SU-DHL-6 (cell line): ENCODE data around the gene AKAP6.

ENCODE experiments used
- EZH2phosphoT487 ChIP-seq: fragments of 200-600 bp; sonication (generic), shearing (Covaris generic); conservative IDR thresholded peaks from 2 replicates; pipeline ENCODE4 v1.6.1; 2018; ENCODE audit warnings: mild to moderate bottlenecking, antibody characterized with exemption, low read length, moderate library complexity, mixed read lengths
- TF ChIP-seq, protein P1 (sequence below): fragments of 200-600 bp; sonication (generic); IDR thresholded peaks from one replicate; pipeline ENCODE4 v1.5.1; 2017; ENCODE audit warnings: antibody characterized with exemption, mild to moderate bottlenecking, low read length, moderate library complexity; ENCODE audit not compliant: insufficient read depth, poor library complexity, severe bottlenecking

DNA sequence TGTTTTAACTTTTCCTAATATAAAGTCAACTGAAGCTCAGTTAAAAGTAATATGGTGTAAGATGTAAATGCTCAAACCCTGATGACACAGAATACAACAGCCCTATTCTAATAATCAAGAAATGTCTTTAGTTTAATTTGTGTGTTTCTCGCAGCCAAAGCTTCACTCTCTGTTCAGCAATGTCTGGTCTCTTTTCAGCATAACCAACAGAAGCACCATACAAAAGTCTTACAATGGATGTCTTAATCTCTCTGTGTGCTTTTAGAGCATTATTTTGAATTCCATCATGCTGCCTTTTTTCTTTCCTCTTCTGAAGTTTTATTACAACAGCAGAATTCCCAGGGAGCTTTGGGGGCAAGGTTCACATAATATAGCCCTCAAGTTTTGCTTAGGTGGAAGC, 399.4 kb downstream of the AKAP6 start:
- TF ChIP-seq, protein P1, sequence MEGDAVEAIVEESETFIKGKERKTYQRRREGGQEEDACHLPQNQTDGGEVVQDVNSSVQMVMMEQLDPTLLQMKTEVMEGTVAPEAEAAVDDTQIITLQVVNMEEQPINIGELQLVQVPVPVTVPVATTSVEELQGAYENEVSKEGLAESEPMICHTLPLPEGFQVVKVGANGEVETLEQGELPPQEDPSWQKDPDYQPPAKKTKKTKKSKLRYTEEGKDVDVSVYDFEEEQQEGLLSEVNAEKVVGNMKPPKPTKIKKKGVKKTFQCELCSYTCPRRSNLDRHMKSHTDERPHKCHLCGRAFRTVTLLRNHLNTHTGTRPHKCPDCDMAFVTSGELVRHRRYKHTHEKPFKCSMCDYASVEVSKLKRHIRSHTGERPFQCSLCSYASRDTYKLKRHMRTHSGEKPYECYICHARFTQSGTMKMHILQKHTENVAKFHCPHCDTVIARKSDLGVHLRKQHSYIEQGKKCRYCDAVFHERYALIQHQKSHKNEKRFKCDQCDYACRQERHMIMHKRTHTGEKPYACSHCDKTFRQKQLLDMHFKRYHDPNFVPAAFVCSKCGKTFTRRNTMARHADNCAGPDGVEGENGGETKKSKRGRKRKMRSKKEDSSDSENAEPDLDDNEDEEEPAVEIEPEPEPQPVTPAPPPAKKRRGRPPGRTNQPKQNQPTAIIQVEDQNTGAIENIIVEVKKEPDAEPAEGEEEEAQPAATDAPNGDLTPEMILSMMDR, result no peak
- TF ChIP-seq EZH2phosphoT487, result no peak
